Activated CD4-positive, alpha-beta T cell treated with anti-CD3 and anti-CD28 coated beads, Interleukin-2, Interleukin-6, amounts not matched to agents 100 ng/mL and 50 ng/mL, durations not matched to agents 16 hours and 8 hours (primary cell): ENCODE results near the gene ITIH1.
A peak's percentile ranks its signal among the peaks of the same experiment; 100 is the strongest.
"Not testable (repeated sequence)": the region's sequence is repeated elsewhere in the genome, so short reads cannot be mapped to it uniquely, and the experiment has no call there.

Source experiments
- DNase-seq: peaks from one replicate; pipeline ENCODE4 v3.0.0-alpha.2; 2020

ITIH1 gene, protein sequence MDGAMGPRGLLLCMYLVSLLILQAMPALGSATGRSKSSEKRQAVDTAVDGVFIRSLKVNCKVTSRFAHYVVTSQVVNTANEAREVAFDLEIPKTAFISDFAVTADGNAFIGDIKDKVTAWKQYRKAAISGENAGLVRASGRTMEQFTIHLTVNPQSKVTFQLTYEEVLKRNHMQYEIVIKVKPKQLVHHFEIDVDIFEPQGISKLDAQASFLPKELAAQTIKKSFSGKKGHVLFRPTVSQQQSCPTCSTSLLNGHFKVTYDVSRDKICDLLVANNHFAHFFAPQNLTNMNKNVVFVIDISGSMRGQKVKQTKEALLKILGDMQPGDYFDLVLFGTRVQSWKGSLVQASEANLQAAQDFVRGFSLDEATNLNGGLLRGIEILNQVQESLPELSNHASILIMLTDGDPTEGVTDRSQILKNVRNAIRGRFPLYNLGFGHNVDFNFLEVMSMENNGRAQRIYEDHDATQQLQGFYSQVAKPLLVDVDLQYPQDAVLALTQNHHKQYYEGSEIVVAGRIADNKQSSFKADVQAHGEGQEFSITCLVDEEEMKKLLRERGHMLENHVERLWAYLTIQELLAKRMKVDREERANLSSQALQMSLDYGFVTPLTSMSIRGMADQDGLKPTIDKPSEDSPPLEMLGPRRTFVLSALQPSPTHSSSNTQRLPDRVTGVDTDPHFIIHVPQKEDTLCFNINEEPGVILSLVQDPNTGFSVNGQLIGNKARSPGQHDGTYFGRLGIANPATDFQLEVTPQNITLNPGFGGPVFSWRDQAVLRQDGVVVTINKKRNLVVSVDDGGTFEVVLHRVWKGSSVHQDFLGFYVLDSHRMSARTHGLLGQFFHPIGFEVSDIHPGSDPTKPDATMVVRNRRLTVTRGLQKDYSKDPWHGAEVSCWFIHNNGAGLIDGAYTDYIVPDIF

DNA sequence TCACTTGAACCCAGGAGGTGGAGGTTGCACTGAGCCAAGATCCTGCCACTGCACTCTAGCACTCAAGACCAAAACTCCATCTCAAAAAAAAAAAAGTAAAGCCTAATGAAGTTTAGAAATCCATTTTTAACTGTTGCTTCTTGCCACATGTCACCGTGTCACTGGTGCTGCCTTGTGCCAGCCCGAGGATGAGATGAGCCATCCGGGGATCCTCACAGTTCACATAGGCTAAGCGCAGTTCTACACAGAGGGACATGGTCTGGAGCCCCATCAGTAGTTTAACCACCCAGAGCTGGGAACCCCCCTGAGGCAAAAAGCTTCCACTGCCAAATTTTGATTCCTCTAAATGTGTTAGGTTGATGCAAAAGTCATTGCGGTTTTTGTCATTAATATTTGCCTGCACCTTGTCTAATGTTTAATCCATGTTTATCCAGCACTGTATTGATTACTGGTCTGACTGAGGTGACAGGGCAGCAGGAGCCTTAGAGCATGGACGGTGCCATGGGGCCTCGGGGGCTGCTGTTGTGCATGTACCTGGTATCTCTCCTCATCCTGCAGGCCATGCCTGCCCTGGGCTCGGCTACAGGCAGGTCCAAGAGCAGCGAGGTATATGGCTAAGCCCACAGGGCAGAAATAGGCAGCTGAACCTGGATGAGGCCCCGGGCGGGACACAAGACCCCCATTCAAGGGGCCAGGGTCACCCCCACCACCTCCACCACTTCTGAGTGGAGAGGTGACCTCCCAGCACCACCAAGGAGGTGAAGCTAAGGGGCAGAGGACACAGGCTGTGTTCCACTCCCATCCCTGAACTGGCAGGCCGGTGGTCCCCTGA is at the start of gene ITIH1:
ITIH1 (plus strand) TSS at position 473 of the 832 bp plus-strand sequence; CDS start at position 490, 17 bp downstream.
- DNase-seq: no peak

DNA sequence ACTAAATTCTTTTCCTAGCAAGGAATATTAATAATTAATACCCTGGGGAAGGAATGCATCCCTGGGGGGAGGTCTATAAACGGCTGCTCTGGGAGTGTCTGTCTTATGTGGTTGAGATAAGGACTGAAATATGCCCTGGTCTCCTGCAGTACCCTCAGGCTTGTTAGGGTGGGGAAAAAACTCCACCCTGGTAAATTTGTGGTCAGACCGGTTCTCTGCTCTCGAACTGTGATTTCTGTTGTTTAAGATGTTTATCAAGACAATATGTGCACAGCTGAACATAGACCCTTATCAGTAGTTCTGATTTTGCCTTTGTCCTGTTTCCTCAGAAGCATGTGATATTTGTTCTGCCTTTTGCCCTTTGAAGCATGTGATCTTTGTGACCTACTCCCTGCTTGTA is 48.6 kb upstream of the ITIH1 start:
- not testable (repeated sequence) for DNase-seq

DNA sequence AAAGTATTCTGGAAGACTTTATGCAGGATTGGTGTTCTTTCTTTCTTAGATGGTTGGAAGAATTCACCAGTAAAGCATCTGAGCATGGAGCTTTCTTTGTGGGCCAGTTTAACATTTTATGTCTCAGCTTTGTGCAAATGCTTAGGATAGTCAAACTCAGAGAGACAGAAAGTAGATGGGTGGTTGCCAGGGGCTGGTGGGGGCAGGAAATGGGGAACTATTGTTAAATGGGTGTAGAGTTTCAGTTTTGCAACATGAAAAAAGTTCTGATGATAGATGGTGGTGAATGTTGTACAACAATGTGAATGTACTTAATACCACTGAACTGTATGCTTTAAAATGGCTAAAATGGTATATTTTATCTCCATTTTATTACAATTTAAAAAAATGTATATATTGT is 46.7 kb upstream of the ITIH1 start:
- DNase-seq: no peak

DNA sequence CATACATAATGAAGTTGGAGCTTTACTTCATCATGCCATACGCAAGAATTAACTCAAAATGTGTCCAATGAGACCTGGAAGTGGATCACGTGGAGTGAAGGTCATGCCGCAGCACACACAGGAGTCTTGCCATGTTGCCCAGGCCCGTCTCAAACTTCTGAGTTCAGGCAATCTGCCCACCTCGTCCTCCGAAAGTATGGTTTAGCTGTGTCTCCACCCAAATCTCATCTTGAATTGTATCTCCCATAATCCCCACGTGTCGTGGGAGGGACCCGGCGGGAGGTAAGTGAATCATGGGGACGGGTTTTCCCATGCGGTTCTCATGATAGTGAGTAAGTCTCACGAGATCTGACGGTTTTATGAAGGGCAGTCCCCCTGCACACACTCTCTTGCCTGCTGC is 45.8 kb upstream of the ITIH1 start:
- DNase-seq: no peak

DNA sequence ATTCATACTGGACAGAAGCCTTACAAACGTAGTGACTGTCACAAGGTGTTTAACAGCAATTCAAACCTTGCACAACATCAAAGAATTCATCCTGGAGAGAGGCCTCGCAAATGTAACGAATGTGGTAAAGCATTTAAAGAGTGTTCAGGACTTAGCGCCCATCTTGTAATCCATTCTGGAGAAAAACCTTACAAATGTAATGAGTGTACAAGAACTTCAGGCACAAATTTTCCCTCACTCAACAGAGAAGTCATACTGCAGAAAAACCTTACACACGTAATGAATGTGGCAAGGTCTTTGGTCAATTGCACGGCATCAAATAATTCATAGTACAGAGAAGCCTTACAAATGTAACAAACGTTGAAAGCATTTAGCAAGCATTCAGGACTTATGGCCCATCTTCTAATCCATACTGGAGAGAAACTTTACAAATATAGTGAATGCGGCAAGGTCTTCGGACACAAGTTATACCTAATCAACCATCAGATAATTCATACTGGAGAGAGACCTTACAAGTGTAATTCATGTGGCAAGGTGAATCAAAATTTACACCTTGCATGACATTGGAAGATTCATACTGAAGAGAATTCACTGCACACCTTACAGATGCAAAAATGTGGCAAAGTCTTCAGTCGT is 44.0 kb upstream of the ITIH1 start:
- DNase-seq: no peak

DNA sequence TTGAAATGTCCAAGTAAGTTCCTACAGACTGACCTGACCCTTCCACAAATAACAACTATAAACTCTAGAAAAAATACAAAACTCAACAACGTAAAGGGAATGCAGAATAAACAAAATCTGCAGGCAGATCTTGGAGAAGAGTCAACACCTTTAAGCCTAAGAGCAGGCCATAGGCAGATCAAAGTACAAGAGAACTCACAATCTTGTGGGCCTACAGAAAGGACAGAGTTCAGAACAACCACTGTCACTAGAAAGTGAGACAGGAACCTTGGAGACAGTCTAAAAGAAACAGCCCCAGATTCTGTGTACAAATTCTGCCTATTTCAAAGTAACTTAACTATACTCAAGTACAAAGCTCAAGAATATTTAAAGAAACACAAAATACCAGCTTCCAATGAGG is 37.7 kb upstream of the ITIH1 start:
- DNase-seq: no peak

DNA sequence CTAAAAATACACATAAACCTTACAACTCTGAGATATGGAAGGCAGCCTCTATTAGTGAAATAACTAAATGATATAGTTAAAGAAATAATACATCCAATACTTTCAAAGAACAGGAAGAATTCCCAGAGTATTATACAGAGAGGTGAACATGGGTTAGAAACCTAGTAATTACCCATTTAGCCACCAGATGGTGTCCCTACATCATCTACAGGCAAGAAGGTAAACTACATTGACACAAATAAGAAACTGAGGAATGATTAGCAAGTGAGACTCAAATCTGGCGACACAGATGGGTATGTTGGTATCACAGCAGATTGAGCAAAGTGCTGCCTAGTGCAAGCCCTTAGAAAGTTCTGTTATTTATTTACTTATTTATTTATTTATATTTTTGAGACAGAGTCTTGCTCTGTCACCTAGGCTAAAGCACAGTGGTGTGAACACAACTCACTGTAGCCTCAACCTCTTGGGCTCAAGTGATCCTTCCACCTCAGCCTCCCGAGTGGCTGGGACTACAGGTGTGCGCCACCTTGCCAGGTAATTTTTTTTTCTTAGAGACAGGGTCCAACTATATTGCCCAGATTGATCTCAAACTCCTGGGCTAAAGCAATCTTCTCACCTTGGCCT is 34.9 kb upstream of the ITIH1 start:
- peak; percentile 34 for DNase-seq

DNA sequence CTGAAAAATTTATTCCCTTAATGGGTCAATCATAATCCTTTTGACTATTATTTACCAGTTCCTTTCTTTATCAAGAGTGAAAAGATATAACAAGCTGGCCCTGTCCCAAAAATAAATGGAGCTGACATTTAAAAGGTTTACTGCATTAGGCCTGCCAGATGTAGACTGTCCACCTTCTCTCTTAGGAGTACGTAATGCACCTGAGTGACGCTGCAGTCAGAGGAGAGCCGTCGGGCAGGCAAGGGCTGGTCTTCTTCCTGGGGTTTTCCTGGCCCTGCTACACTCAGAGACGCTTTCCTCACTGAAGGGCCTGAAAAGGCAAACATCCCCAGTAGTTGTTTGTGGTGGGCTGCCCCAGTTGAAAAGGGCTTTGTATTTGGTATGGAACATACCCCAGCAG is 34.2 kb upstream of the ITIH1 start:
- no peak for DNase-seq

DNA sequence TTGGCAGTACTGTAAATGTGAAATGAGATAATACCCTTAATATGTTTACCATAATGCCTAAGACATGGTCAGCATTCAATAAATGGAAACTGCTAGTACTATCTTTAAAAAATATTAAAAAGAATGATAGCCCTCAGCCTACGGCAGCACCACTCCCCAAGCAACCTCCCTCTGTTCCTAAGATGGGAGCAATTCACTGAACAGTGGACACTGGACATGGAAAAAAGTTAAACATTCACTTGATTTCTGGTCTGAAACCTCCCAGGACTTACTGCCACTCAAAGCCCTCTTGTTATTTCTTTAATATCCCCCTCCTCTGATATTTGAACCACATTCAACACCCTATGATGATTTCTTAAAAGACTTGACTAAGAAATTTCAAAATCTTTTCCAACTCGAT is 33.7 kb upstream of the ITIH1 start:
- no peak for DNase-seq

DNA sequence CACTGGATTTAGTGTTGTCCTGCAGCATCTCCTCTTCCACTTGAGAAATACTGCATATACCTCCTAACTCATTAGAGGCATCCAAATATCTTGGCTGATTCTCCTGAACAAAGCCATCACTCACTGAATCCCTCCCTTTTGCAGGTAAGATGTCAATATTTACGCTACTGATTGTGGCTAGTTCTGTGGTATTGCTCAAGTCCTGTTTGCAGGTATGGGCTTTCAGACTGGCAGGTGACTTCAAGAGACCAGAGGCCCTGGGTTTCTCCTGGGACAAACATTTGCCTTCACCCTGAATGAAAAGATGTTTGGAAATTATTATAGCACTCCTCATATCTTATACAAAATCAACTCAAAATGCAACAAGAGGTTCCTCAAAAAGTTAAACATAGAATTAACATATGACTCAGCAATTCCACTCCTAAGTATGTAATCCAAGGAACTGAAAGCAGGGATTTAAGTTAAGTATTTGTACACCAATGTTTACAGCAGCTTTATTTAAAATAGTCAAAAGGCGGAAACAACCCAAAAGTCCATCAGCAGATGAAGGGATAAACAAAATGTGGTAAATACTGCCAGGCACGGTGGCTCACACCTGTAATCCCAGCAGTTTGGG is 25.2 kb upstream of the ITIH1 start:
- DNase-seq: no peak

DNA sequence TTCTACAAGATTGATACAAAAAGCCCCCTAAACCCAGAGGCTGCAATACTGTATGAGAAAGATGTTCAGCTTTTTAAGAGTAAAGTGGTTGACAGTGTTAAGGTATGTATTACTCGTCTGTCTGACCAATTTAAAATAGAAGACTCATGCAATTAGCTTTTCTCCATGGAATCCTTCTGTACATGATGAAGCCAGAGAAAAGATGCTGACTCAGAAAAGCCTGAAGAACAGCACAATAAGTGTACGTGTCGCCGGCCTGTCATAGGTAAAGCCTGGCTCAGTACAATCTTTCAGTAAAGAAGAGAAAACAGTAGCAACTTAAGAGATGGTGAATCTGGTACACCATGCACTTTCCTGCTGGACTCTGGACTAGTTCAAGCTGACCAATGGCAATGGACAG is 23.0 kb upstream of the ITIH1 start:
- DNase-seq: no peak

DNA sequence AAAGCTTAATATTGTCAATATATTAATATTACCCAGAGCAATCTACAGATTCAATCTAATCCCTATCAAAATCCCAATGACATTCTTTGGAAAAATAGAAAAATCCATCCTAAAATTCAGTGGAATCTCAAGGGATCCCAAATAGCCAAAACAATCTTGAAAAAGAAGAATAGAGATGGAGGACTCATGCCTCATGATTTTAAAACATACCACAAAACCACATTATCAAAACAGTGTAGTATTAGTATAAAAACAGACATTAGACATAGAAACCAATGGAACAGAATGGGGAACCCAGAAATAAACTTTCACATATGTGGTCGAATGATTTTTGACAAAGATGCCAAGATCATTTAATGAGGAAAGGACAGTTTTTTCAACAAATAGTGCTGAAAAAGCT is 21.3 kb upstream of the ITIH1 start:
- no peak for DNase-seq

DNA sequence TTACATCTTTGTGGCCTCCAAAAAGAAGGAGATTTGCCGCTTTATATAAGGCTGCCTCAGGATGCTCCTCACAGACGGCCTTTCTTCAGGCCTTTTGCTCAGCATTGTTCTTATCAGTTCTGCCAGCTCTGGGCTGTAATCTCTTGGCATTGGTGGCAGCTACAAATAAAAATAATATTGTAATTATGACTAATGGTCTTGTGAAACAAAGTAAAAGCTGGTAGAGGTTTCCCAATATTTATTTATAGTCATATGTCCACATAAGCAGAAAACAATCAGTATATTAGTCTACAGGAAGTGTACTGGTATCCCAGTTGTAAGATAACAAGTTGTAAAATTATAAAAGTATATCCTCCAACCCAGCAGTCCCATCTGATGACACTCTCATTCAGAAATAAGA is 13.9 kb upstream of the ITIH1 start:
- DNase-seq: no peak

DNA sequence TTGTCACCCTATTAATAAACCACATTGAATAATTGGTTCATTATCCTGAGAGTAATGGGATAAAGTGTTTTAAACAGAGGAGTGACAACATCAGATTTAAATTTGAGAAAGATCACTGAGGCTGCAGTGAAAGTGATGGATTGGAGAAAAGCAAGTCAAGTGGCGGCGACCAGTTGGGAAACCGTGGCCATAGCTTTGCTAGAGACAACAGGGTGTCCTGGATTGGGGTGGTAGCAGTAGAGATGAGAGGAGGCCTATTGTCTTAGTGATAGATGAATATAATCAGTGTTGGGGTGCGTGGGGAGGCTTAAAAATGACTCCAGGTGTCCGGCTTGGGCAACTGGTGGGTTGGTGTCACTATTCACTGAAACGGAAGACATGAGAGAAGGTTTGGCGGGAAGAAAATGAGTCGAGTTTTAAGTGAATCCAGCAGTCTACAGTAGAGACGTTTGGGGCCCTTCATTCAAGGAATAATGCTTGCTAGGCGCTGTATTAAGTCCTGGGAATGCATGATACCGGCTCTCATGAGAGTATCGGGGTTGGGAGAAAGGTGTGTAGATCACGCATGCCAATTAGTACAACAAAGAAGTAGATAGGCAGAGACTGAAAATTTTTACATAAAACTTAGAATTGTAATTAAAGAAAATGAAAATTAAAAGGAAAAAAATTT is 7.5 kb upstream of the ITIH1 start:
- DNase-seq: no peak

DNA sequence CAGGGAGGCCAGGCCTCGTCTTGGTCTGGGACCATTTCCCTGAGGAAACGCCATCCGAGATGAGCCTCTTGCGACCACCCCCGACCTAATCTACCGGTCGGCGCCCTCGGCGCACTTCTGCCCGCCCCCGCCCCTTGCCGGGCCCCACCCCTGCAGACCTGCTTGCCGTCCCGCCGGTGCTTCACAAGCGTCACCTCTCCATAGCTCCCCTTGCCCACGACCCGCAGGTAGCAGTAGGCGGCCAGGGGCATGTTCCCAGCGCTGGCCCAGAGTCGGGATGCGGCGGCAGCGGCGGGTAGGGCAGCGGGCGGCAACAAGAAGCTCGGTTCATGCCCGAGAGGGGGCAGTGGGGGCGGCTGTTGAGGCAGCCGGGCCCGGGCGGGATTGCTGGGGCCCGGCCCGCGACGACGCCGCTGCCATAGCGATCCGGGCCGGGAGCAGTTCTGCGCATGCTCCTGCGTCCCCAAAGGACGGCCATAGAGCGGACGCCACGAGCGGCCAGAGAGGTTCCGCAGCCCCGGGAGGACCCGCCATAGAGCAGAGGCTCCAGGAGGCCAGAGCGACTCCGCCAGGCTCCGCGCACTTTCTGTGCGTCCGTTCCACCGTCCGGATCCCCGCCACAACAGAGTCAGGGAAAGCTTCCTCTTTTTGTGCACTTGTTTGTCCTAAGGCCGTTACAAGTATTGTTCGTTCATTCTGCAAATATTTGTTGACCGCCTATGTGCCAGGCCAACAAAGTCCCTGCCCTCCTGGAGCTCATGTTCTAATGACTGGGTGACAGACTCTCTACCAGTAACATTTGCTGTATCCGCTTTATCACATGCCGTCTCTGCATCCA is 6.7 kb upstream of the ITIH1 start, which contains the start of gene NEK4:
NEK4 (minus strand) TSS at position 445 of the 838 bp plus-strand sequence; CDS start at position 251, 194 bp downstream.
- DNase-seq: peak; percentile 95

DNA sequence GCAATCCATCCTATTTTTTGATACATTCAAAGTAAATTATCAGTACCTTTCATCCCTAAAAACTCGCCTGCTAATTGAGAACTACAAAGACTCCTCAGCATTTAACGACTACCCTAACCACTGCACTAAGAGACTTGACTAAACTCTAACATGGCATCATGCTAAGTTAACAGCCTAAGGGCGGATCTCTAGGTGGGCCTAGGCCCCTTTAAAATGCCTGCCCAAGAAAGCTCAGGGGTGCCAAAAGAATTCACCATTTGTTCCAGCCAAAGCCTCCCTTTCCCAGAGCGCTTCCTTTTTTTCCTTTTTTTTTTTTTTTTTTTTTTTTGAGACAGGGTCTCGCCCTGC is 6.1 kb upstream of the ITIH1 start:
- DNase-seq: no peak

DNA sequence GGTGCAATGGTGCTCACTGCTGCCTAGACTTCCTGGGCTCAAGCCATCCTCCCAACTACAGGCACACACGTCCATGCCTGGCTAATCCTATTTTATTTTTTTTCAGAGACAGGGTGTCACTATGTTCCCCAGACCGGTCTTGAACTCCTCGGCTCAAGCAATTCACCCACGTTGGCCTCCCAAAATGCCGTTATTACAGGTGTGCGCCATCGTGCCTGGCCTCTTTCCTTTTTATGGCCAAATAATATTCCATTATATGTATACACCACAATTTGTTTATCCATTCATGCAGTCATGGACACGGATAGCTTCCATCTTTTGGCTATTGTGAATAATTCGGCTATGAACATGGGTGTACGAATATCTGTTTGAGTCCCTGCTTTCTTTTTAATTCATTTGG is 5.7 kb upstream of the ITIH1 start:
- DNase-seq: no peak

DNA sequence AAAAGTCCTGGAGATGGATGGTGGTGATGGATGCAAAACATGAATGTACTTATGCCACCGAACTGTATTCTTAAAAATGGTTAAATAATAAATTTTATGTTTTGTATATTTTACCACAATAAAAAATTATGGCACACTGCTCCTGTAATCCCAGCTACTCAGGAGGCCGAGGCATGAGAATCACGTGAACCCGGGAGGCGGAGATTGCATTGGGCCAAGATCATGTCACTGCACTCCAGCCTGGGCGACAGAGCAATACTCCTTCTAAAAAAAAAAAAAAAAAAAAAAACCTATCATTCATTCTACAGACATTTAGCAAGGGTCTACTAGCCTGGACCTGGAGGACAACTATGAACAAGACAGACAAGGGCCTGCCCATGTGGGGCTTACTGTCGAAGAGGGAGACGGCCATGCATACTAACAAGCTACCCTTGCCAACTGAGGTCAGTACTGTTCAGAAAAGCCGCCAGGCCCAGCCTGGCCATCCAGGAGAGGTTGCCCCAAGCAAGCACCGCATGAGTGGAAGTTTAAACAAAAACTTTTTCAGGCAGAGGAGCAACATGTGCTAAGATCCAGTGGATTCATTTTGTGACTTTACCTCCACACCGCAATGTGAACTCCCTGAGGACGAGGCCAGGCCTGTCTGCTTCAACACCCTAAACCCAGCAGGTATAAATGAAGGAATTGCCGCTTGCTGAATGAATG is 3.9 kb upstream of the ITIH1 start:
- no peak for DNase-seq

DNA sequence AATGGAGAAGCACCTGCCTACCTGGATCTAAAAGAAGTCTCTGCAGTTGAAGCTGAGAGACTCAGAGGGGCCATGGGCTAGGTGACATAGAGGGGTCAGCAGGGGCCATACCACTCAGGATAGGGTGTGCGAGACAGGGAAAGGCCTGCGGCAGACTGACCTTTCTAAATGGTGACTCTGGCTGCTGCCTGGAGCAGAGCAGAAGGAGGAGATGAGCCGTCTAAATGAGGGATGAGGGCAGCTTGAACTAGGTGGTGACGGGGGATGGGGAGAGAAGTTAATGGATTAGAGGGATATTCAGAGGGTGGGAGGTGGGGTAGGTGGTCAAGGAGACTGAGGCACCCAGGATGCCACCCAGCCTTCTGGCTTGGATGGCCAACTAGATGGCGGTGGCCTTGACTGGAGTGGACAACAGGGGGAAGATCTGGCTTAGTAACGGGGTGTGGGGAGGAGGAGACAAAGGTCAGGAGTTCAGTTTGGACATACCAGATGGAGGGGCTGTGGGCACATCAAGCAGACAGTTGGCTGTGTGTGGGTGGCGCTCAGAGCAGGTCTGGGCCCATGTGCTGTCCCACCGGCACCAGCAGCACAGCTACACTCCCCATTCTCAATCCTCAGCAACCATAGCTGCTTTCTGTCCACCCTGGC is 3.2 kb upstream of the ITIH1 start:
- DNase-seq: no peak
